Measurements from ENCODE around the gene ETV6. TPM values are rescaled to one million over a fixed set of nuclear protein-coding genes. Genes with fewer than 3 reads are reported as not detected.

ETV6 gene
- total RNA-seq, 1 donor from 2014 or later = 117 TPM

- no peak overlapping the region for H3K27ac Mint-ChIP-seq
- no peak for DNase-seq (ENCODE audit: low spot score)
- H3K4me3 Mint-ChIP-seq = no peak overlapping the region
- peaks cover 9% of the 10 kb centered on the region for H3K36me3 Mint-ChIP-seq (ENCODE audit: low read depth)
- H3K4me1 Mint-ChIP-seq (ENCODE audit: low read depth) = peaks cover 12% of the 10 kb centered on the region
- no peaks in the 10 kb centered on the region for H3K27me3 Mint-ChIP-seq (ENCODE audit: insufficient read depth)
- intact Hi-C loops (cut with micrococcal nuclease) = no loop called here
- peaks cover 8% of the 10 kb centered on the region for H3K9me3 Mint-ChIP-seq
These were observed 266.6 kb downstream of the ETV6 start for GRCh38 chr12:11916113-11916512.

- H3K27ac Mint-ChIP-seq = peak overlapping the region; percentile 20
- no peak for DNase-seq (ENCODE audit: low spot score)
- intact Hi-C loops (cut with micrococcal nuclease) = no loop called here
These were observed 267.3 kb downstream of the ETV6 start for GRCh38 chr12:11916771-11917170.

GRCh38 chr12:11917501-11917900 lies 268.0 kb downstream of the ETV6 start:
- Mint-ChIP-seq H3K4me1 (ENCODE audit: low read depth) (peaks cover 17% of the 10 kb centered on the region), H3K36me3 (ENCODE audit: low read depth) (peaks cover 6% of the 10 kb centered on the region), H3K27me3 (ENCODE audit: insufficient read depth) (no peaks in the 10 kb centered on the region), H3K4me3 (no peak overlapping the region), H3K9me3 (no peaks in the 10 kb centered on the region), H3K27ac (no peak overlapping the region)
- DNase-seq (ENCODE audit: low spot score) = no peak
- intact Hi-C loops (cut with micrococcal nuclease) = no loop called here

More at GRCh38 chr12:11916771-11917170, 267.3 kb downstream of the ETV6 start:
- Mint-ChIP-seq H3K4me3 (no peak overlapping the region), H3K27me3 (ENCODE audit: insufficient read depth) (no peaks in the 10 kb centered on the region), H3K36me3 (ENCODE audit: low read depth) (peaks cover 10% of the 10 kb centered on the region), H3K4me1 (ENCODE audit: low read depth) (peaks cover 12% of the 10 kb centered on the region), H3K9me3 (peaks cover 6% of the 10 kb centered on the region)

- no peaks in the 10 kb centered on the region for H3K9me3 Mint-ChIP-seq
- no peak overlapping the region for H3K4me3 Mint-ChIP-seq
- no peaks in the 10 kb centered on the region for H3K27me3 Mint-ChIP-seq (ENCODE audit: insufficient read depth)
- DNase-seq (ENCODE audit: low spot score) = no peak
- no peak overlapping the region for H3K27ac Mint-ChIP-seq
- H3K4me1 Mint-ChIP-seq (ENCODE audit: low read depth) = peaks cover 27% of the 10 kb centered on the region
- intact Hi-C loops (cut with micrococcal nuclease) = no loop called here
- H3K36me3 Mint-ChIP-seq (ENCODE audit: low read depth) = peaks cover 4% of the 10 kb centered on the region
These were observed 270.8 kb downstream of the ETV6 start for GRCh38 chr12:11920231-11920630.

GRCh38 chr12:11922361-11922760 lies 272.9 kb downstream of the ETV6 start:
- no peak overlapping the region for H3K4me3 Mint-ChIP-seq
- peaks cover 7% of the 10 kb centered on the region for H3K36me3 Mint-ChIP-seq (ENCODE audit: low read depth)
- no peaks in the 10 kb centered on the region for H3K27me3 Mint-ChIP-seq (ENCODE audit: insufficient read depth)
- intact Hi-C loops (cut with micrococcal nuclease) = no loop called here
- no peak overlapping the region for H3K27ac Mint-ChIP-seq
- no peak for DNase-seq (ENCODE audit: low spot score)
- H3K9me3 Mint-ChIP-seq = no peaks in the 10 kb centered on the region
- peaks cover 16% of the 10 kb centered on the region for H3K4me1 Mint-ChIP-seq (ENCODE audit: low read depth)

- no peak overlapping the region for H3K4me3 Mint-ChIP-seq
- peaks cover 5% of the 10 kb centered on the region for H3K36me3 Mint-ChIP-seq (ENCODE audit: low read depth)
- H3K4me1 Mint-ChIP-seq (ENCODE audit: low read depth) = peaks cover 17% of the 10 kb centered on the region
- H3K27me3 Mint-ChIP-seq (ENCODE audit: insufficient read depth) = no peaks in the 10 kb centered on the region
- H3K27ac Mint-ChIP-seq = no peak overlapping the region
- DNase-seq (ENCODE audit: low spot score) = no peak
- intact Hi-C loops (cut with micrococcal nuclease) = no loop called here
- H3K9me3 Mint-ChIP-seq = no peaks in the 10 kb centered on the region
These were observed 273.6 kb downstream of the ETV6 start for GRCh38 chr12:11923067-11923466.

- H3K4me1 Mint-ChIP-seq (ENCODE audit: low read depth) = peaks cover 25% of the 10 kb centered on the region
- no peak for DNase-seq (ENCODE audit: low spot score)
- intact Hi-C loops (cut with micrococcal nuclease) = no loop called here
- H3K36me3 Mint-ChIP-seq (ENCODE audit: low read depth) = peaks cover 11% of the 10 kb centered on the region
- no peak overlapping the region for H3K4me3 Mint-ChIP-seq
- H3K27ac Mint-ChIP-seq = no peak overlapping the region
- H3K9me3 Mint-ChIP-seq = peaks cover 3% of the 10 kb centered on the region
- H3K27me3 Mint-ChIP-seq (ENCODE audit: insufficient read depth) = no peaks in the 10 kb centered on the region
These were observed 277.9 kb downstream of the ETV6 start for GRCh38 chr12:11927286-11927935.

- peaks cover 7% of the 10 kb centered on the region for H3K9me3 Mint-ChIP-seq
These were observed 280.2 kb downstream of the ETV6 start for GRCh38 chr12:11929714-11930113.

GRCh38 chr12:11939223-11939622 lies 289.7 kb downstream of the ETV6 start:
- H3K36me3 Mint-ChIP-seq (ENCODE audit: low read depth) = no peaks in the 10 kb centered on the region
- H3K9me3 Mint-ChIP-seq = peaks cover 13% of the 10 kb centered on the region
- intact Hi-C loops (cut with micrococcal nuclease) = no loop called here
- no peak overlapping the region for H3K27ac Mint-ChIP-seq
- no peak for DNase-seq (ENCODE audit: low spot score)
- no peaks in the 10 kb centered on the region for H3K27me3 Mint-ChIP-seq (ENCODE audit: insufficient read depth)
- peaks cover 11% of the 10 kb centered on the region for H3K4me1 Mint-ChIP-seq (ENCODE audit: low read depth)
- no peak overlapping the region for H3K4me3 Mint-ChIP-seq

More at GRCh38 chr12:11929714-11930113, 280.2 kb downstream of the ETV6 start:
- Mint-ChIP-seq H3K36me3 (ENCODE audit: low read depth) (peaks cover 11% of the 10 kb centered on the region), H3K27me3 (ENCODE audit: insufficient read depth) (no peaks in the 10 kb centered on the region), H3K4me3 (no peak overlapping the region), H3K4me1 (ENCODE audit: low read depth) (peaks cover 14% of the 10 kb centered on the region), H3K27ac (no peak overlapping the region)
- intact Hi-C loops (cut with micrococcal nuclease) = no loop called here
- no peak for DNase-seq (ENCODE audit: low spot score)

- no peak overlapping the region for H3K4me3 Mint-ChIP-seq
- H3K36me3 Mint-ChIP-seq (ENCODE audit: low read depth) = peaks cover 4% of the 10 kb centered on the region
- DNase-seq (ENCODE audit: low spot score) = no peak
- intact Hi-C loops (cut with micrococcal nuclease) = no loop called here
- peaks cover 10% of the 10 kb centered on the region for H3K9me3 Mint-ChIP-seq
- H3K27ac Mint-ChIP-seq = no peak overlapping the region
- no peaks in the 10 kb centered on the region for H3K27me3 Mint-ChIP-seq (ENCODE audit: insufficient read depth)
- H3K4me1 Mint-ChIP-seq (ENCODE audit: low read depth) = peaks cover 31% of the 10 kb centered on the region
These were observed 292.3 kb downstream of the ETV6 start for GRCh38 chr12:11941606-11942337.

- intact Hi-C loops (cut with micrococcal nuclease) = no loop called here
- no peak for DNase-seq (ENCODE audit: low spot score)
- H3K36me3 Mint-ChIP-seq (ENCODE audit: low read depth) = peaks cover 7% of the 10 kb centered on the region
- H3K4me1 Mint-ChIP-seq (ENCODE audit: low read depth) = peaks cover 46% of the 10 kb centered on the region
- H3K27me3 Mint-ChIP-seq (ENCODE audit: insufficient read depth) = peaks cover 2% of the 10 kb centered on the region
- peaks cover 10% of the 10 kb centered on the region for H3K9me3 Mint-ChIP-seq
- H3K4me3 Mint-ChIP-seq = no peak overlapping the region
- peak overlapping the region; percentile 24 for H3K27ac Mint-ChIP-seq
These were observed 294.6 kb downstream of the ETV6 start for GRCh38 chr12:11943919-11944700.

All from activated T-helper 1 cell treated with anti-CD3 and anti-CD28 coated beads, Interleukin-12 subunit alpha, Interleukin-12 subunit beta, Interleukin-2, Interleukin-4 antibody, amounts not matched to agents 30 ng/mL and 10 ng/mL and 1 ng/mL, durations not matched to agents 14 hours and 24 hours and 36 hours (primary cell).